CD4-positive, alpha-beta T cell treated with Interleukin-21 for 1 hour (primary cell): ENCODE results near the gene LRTM1.

ENCODE experiments used
- DNase-seq: peaks from one replicate; pipeline ENCODE4 v3.0.0-alpha.2; 2020

LRTM1 gene

GRCh38 chr3:54928046-54928770 lies at the start of gene LRTM1:
TSS of gene LRTM1 (minus strand) at chr3:54928059. CDS start at chr3:54927911, 148 bp downstream.
- DNase-seq: no peak

- no peak for DNase-seq
These were observed 49.6 kb upstream of the LRTM1 start for GRCh38 chr3:54977439-54977838.

GRCh38 chr3:54970895-54971294 lies 43.0 kb upstream of the LRTM1 start:
- DNase-seq: no peak

GRCh38 chr3:54969652-54970051 lies 41.8 kb upstream of the LRTM1 start:
- no peak for DNase-seq

- DNase-seq: no peak
These were observed 40.8 kb upstream of the LRTM1 start for GRCh38 chr3:54968546-54969172.

DNA sequence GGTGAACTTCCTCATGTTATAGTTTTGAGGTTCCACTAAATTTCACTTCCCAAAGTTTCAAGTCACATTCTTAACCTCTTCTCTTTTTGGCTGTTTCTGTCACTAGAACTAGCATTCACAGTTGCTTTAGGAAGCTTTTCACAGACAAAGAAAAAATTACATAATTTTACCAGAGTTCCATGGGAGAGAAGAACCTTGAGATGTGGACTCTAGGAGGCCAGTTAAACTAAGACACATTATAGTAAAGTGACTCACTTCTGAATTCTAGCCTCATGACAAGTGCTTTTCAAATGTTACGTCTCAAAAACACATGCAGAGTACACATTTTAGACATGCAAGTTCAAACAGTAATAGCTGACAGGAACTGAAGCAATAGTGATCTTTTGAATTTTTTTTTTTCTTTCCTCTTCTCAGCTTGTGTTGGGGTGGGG lies 39.9 kb upstream of the LRTM1 start:
- DNase-seq: no peak

DNA sequence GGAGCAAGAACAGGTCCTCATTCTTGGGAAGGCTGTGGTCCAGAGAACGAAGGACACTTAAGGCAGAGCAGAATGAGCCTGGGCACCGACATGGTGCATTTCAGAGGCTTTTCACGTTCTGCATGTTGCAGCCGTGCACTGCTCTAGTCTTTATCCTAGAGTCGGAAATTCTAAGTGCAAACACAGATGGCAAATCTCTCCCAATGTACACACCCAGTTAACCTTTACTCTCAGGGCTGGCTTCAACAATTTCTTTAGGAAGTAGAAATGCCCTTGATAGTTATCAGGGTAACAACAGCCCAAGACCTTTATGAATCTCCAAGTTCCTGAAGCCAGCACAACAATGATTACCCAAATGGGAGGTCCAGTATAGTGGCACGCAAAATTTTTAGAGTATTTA lies 39.1 kb upstream of the LRTM1 start:
- DNase-seq: no peak

DNA sequence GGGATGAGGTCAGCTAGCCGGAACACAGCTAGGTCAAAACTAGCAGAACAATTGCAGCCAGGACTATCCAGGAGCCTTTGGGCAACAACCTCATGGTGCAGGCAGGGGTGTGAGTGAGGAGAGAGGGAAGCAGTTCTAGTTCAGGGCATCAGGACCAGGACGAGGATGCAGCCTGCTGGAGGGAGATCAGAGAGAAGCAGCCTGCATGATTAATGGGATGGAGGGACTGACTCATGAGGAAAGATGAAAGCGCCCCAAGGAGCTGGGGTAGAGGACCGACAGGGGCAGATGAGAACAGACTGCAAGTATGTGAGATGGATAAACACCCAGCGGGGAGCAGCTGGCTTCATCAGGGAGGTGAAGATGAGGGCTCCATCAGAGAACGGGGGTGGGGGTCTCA lies 37.9 kb upstream of the LRTM1 start:
- no peak for DNase-seq

GRCh38 chr3:54964081-54964480 lies 36.2 kb upstream of the LRTM1 start:
- no peak for DNase-seq

DNA sequence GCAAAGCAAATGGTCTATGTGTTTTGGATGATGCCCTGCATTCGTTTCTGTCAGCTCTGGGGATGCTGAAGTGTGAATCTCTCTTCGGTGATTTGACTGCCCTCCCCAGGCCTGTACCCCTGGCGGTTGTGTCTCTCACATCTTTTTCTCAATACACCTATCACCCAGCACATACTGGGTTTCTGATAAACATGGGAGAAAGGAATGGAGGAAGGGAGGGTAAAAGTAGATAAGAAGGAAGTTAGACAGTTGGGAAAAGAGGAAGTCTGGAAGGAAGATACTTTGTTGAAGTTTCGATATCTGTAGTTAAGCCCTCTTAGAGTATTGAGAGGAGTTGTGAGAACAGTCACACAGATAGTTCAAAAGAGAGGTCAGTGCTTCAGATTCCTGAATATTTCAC lies 35.8 kb upstream of the LRTM1 start:
- no peak for DNase-seq

DNA sequence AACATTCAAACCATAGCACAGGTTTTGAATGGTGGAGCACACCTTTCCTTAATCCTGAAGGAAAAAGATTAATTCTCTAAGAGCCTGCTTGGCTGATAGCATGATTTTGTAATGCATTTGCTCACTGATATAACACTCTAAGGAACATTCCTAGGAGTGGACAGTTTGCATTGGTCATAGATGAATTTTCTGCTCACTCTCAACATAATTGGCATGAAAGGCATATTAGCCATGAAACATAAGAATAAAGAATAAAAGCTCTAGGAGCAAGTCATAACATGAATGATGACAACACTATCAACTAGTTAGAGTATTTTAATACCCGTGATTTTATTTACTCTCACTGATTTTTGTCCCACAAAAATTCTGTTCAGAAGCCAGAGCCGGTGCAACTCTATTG lies 34.3 kb upstream of the LRTM1 start:
- DNase-seq: no peak

DNA sequence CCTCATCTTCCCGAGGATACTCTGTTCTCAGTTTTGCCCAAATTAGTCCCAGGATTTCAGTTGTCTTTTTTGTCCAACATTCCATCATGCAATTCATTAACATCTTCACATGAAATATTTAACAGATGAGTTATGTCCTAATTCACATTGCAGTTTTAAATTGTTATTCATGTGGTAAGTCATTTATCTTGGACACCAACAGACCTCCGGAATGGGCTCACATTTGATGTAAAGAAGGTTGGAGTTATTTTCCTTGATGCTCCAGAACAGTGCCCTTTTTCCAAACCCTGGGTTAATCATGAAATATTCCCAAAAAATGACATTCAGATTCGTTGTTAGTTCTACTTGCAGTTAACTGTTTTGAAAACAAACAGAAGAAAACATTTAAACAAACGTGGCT lies 32.8 kb upstream of the LRTM1 start:
- DNase-seq: no peak

DNA sequence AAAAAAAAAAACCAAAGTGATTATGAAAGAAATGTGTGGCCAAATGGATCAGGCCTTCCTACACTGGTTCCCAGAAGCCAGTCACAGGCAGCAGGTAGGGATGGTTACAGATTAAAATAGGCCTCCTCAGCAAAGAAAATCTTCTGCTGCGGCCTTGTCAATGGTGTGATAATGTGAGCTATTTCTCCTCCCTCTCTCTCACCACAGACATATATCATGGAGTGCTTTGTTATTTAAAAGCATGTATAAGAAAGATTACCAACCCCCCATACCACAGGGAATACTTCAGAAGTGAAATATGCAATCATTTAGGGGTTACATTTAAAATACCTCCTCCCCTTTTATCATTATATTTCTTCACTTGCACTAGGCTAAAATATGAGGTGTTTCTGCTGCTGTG lies 32.2 kb upstream of the LRTM1 start:
- DNase-seq: no peak

- no peak for DNase-seq
These were observed 29.9 kb upstream of the LRTM1 start for GRCh38 chr3:54957711-54958110.

DNA sequence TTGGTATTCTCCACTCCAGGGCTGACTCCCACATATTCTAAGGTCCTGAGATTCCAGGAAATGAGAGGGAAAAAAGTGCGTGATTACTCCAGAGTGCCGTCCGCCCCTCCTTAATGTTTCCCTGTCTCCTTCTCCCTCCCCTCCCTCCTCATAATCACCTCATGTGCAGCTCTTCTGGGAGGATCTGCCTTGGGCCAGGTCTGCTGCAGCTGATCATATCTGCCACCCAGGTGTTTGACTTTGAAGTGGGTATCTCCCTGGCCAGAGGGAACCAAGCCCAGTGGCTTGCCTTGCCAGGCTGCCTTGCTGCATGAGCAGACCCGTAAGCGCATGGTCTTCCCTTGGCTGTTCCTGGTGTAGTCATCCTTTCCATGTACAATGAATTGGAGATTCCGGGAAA lies 28.1 kb upstream of the LRTM1 start:
- DNase-seq: no peak

DNA sequence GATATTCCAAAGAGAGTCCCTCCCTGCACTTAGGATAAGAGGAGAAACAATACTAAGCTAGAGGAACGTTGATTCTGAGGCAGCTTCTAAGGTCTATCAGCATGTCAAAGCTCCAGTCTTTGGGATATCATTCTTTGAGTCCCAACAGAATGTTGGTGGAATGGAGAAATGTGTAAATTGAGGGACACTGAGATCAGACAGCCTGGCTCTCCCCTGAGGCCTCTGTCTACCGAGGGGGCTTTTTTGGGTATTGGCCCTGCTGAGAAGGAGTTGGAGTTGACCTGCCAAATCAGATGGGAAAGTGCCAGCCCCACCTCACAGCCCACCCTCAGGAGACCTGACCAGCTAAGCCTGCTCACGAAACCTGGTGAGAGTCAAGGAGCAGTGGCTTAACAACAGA lies 27.6 kb upstream of the LRTM1 start:
- DNase-seq: no peak

DNA sequence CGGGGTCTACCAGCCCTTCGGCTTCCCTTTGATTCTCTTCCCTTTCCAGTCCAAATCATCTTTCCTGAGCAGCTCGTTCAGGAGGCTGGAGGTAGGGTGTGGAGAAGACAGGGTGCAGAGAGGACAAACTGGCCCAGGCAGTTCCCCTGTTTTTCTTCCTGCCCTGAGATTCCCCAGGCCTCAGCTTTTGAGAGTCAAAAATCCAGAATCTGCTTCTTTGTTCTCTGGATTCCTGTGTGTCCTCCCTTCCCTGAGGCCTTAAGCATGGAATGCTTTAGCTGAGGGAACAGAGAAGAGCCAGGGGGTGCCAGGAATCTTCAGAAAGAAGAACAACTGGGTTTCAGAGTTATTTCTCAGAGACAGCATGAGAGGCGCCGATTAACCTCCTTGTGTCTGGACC lies 26.7 kb upstream of the LRTM1 start:
- DNase-seq: no peak

DNA sequence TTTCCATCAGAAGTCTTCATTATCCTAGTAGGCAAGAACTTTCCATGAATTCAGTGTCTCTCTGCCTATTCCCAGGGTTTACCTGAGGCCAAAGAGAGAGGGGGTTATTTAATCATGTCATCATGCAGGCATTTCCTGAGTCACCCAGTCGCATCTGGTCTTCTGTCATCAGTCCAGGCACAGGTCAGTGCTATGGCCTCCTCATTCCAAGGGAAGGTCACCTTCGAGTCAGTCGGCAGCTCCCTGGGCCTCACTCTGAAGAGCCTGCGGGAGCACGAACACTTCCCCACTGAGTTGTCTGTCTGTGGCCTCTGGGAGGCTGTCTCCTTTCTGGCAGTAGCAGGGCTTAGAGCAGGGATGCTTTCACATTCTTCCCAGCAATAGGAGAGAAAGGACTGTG lies 26.2 kb upstream of the LRTM1 start:
- no peak for DNase-seq

GRCh38 chr3:54951405-54951804 lies 23.5 kb upstream of the LRTM1 start:
- DNase-seq: no peak

DNA sequence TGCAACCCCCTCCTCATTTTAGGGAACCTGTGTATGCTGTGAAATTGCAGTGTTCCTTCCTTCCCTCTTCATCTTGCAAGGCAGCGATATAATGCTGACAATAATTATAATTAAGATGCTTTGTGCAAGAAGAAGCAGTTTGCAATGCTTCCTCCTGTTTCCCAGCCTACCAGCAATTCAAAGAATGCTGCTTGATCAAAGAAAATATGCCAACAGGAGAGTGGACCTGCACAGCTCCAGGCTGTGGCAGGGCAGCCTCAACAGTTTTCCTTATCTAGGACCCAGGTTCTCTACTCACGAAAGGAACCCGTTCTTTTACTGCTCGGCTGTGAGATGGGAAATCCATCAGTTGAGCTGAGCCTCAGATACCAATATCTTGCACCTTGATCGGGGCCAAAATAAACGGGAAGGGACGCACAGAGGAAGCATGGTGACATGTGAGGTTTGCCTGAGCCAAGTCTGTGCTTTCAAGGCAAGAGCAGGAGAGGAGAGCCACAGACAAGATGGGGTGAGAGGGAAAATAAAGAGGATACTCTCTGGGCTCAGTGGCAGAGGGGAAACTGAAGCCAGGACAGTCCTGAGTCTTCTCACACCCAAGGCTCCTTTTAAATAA lies 22.6 kb upstream of the LRTM1 start:
- DNase-seq: no peak

GRCh38 chr3:54949491-54950044 lies 21.7 kb upstream of the LRTM1 start:
- DNase-seq: no peak

GRCh38 chr3:54941690-54942362 lies 14.0 kb upstream of the LRTM1 start:
- DNase-seq: no peak

DNA sequence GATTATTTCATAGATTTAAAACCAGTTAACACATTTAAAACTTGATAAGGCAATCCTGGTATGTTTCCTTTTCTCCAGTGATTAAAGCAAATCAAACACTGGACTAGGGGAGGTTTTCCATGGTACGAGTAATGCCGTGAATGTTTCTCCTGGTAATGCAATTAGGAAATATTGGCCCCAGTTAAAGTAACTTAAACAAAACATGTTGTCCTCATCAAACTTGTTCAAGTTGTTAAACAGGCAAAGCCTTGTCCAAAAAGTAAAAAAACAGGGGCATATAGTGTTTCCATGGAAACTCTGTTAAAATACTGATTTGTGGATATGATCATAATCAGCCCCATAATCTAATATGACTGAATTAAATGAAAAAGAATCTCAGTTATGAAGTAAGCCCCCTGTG lies 13.1 kb upstream of the LRTM1 start:
- DNase-seq: no peak
